MG63 (cell line): ENCODE results near the gene NBPF1. TPM values are rescaled to one million over a fixed set of nuclear protein-coding genes. Genes with fewer than 3 reads are reported as not detected.
"Not testable (repeated sequence)": the region's sequence is repeated elsewhere in the genome, so short reads cannot be mapped to it uniquely, and the experiment has no call there.

ENCODE experiments used
- DNase-seq: peaks from one replicate; pipeline ENCODE4 v3.0.0-alpha.2; 2020
- H3K27me3 ChIP-seq: fragments of 250-450 bp; sonication (Bioruptor Pico); 2 replicates; pipeline ENCODE4 v1.5.1; 2020; ENCODE audit warnings: mild to moderate bottlenecking, moderate library complexity
- H3K36me3 ChIP-seq: fragments of 250-450 bp; sonication (Bioruptor Pico); 2 replicates; pipeline ENCODE4 v1.5.1; 2020; ENCODE audit warnings: mild to moderate bottlenecking, moderate library complexity
- H3K4me3 ChIP-seq: fragments of 250-450 bp; sonication (Bioruptor Pico); 2 replicates; pipeline ENCODE4 v1.5.1; 2020; ENCODE audit warnings: mild to moderate bottlenecking, moderate library complexity
- H3K9me3 ChIP-seq: fragments of 250-450 bp; sonication (Bioruptor Pico); 2 replicates; pipeline ENCODE4 v1.5.1; 2020; ENCODE audit warnings: mild to moderate bottlenecking, moderate library complexity
- total RNA-seq: library from RNA; depleted of rRNA; stranded (reverse); fragments of >200 nt; shearing (Covaris generic); gene quantifications from 2 replicates; pipeline ENCODE4 v1.2.3, GENCODE V29; 2014; ENCODE audit warnings: low replicate concordance; rRNA removed

NBPF1 gene
- total RNA-seq, 1 experiment from 2014 or later = 9.2 TPM

- not testable (repeated sequence) for H3K27me3 ChIP-seq
- peak within 1 kb of the TSS; percentile 43 for H3K4me3 ChIP-seq
- DNase-seq = peak; percentile 82
These were observed 99.0 kb downstream of the NBPF1 start, which contains the start of gene RNU1-1 for GRCh38 chr1:16514107-16515055. RNU1-1 (minus strand) TSS chr1:16514285.

GRCh38 chr1:16513412-16514106 is 99.8 kb downstream of the NBPF1 start:
- not testable (repeated sequence) for H3K36me3 ChIP-seq, H3K9me3 ChIP-seq, H3K4me3 ChIP-seq, H3K27me3 ChIP-seq
- peak; percentile 88 for DNase-seq

More at GRCh38 chr1:16514107-16515055, 99.0 kb downstream of the NBPF1 start, which contains the start of gene RNU1-1:
- not testable (repeated sequence) for H3K36me3 ChIP-seq, H3K9me3 ChIP-seq

- H3K36me3 ChIP-seq, H3K9me3 ChIP-seq, H3K27me3 ChIP-seq, H3K4me3 ChIP-seq: not testable (repeated sequence)
- peak; percentile 55 for DNase-seq
These were observed 100.5 kb downstream of the NBPF1 start for GRCh38 chr1:16512624-16513411.

Other genes starting within 250 kb of the NBPF1 start
- gene SZRD1, start 246.3 kb downstream of the NBPF1 start, total RNA-seq = 81.1 and 101 TPM in 2 replicates
- not detected in 2 replicates for gene SPATA21, start 176.1 kb downstream of the NBPF1 start, total RNA-seq
- gene NECAP2, start 172.8 kb downstream of the NBPF1 start, total RNA-seq = 42.4 and 86.0 TPM in 2 replicates
- gene RNU1-1, start 99.3 kb downstream of the NBPF1 start, total RNA-seq = not detected in 2 replicates
- gene RNU1-3, start 53.4 kb upstream of the NBPF1 start, total RNA-seq = not detected in 2 replicates
- not detected in 2 replicates for gene RNU1-4, start 127.0 kb upstream of the NBPF1 start, total RNA-seq